HEK293 (cell line): ENCODE results near the gene RCOR1.
A peak's percentile ranks its signal among the peaks of the same experiment; 100 is the strongest.

Source experiments
- CTCF ChIA-PET: fragments of 350-600 bp; formaldehyde crosslinking; extraction: SDS; loops from one replicate; lab custom pipeline; 2021; ENCODE audit warnings: antibody characterized with exemption; lab: Yijun Ruan, JAX
- POLR2A ChIA-PET: fragments of 300-600 bp; formaldehyde crosslinking; extraction: SDS; loops from one replicate; lab custom pipeline; 2020; ENCODE audit warnings: antibody characterized with exemption, inconsistent platforms; lab: Yijun Ruan, JAX
- H3K27ac ChIP-seq: fragments of 200-500 bp; sonication (Bioruptor generic); 2 replicates; pipeline ENCODE4 v1.5.1; 2014; ENCODE audit warnings: low read depth, low read length, control low read depth, inconsistent platforms; ENCODE audit errors: extremely low read depth
- H3K36me3 ChIP-seq, 2 experiments: fragments of 200-500 bp in 1 of 2; sonication (Bioruptor generic) in 1 of 2; 1 replicate in 1 of 2; 2 replicates in 1 of 2; pipeline ENCODE4 v1.5.1; 2014 to 2017; ENCODE audit warnings: inconsistent platforms in 2 of 2, low read length in 2 of 2; ENCODE audit not compliant: control insufficient read depth in 2 of 2, insufficient read depth in 1 of 2
- H3K4me1 ChIP-seq: fragments of 200-500 bp; sonication (Bioruptor generic); 2 replicates; pipeline ENCODE4 v1.5.1; 2014; ENCODE audit warnings: mild to moderate bottlenecking, low read length, inconsistent platforms; ENCODE audit not compliant: control insufficient read depth, insufficient read depth
- H3K4me3 ChIP-seq: 2 replicates; pipeline ENCODE4 v1.5.1; 2011; ENCODE audit warnings: low read depth, mild to moderate bottlenecking, control low read depth, low read length, moderate library complexity
- H3K9me3 ChIP-seq: fragments of 200-500 bp; sonication (Bioruptor generic); 2 replicates; pipeline ENCODE4 v1.5.1; 2014; ENCODE audit warnings: low read depth, low read length, inconsistent platforms; ENCODE audit not compliant: control insufficient read depth, insufficient read depth
- BCL11B ChIP-seq: fragments of 450-650 bp; formaldehyde crosslinking; IDR thresholded peaks from 2 replicates; pipeline ENCODE4 v1.5.1; 2016; ENCODE audit warnings: low read depth, missing biosample characterization, missing genetic modification characterization
- GFI1B ChIP-seq: fragments of 450-650 bp; formaldehyde crosslinking; IDR thresholded peaks from 2 replicates; pipeline ENCODE4 v1.5.1; 2016; ENCODE audit warnings: missing biosample characterization, missing genetic modification characterization
- GLI2 ChIP-seq: fragments of 450-650 bp; formaldehyde crosslinking; IDR thresholded peaks from 2 replicates; pipeline ENCODE4; 2017; ENCODE audit warnings: missing biosample characterization, missing genetic modification characterization, low read depth, borderline replicate concordance
- HOXD13 ChIP-seq: sonication (generic); formaldehyde crosslinking; IDR thresholded peaks from 2 replicates; pipeline ENCODE4 v1.8.0; 2022; ENCODE audit warnings: missing genetic modification reagents, borderline replicate concordance
- MYNN ChIP-seq: fragments of 450-650 bp; formaldehyde crosslinking; IDR thresholded peaks from 2 replicates; pipeline ENCODE4 v1.5.1; 2016; ENCODE audit warnings: missing biosample characterization, missing genetic modification characterization, borderline replicate concordance
- OSR2 ChIP-seq: fragments of 450-650 bp; formaldehyde crosslinking; IDR thresholded peaks from 2 replicates; pipeline ENCODE4 v1.5.1; 2016; ENCODE audit warnings: missing biosample characterization, missing genetic modification characterization
- PRDM1 ChIP-seq: fragments of 450-650 bp; formaldehyde crosslinking; IDR thresholded peaks from 2 replicates; pipeline ENCODE4; 2016; ENCODE audit warnings: missing biosample characterization, missing genetic modification characterization
- YY2 ChIP-seq: fragments of 450-650 bp; formaldehyde crosslinking; IDR thresholded peaks from 2 replicates; pipeline ENCODE4 v1.5.1; 2016; ENCODE audit warnings: missing biosample characterization, missing genetic modification characterization
- ZBTB1 ChIP-seq: fragments of 450-650 bp; formaldehyde crosslinking; IDR thresholded peaks from 2 replicates; pipeline ENCODE4 v1.5.1; 2016; ENCODE audit warnings: missing biosample characterization, missing genetic modification characterization
- ZNF214 ChIP-seq: fragments of 450-650 bp; formaldehyde crosslinking; IDR thresholded peaks from 2 replicates; pipeline ENCODE4 v1.5.1; 2017; ENCODE audit warnings: missing biosample characterization, mild to moderate bottlenecking, missing genetic modification characterization, borderline replicate concordance
- ZNF221 ChIP-seq: fragments of 450-650 bp; formaldehyde crosslinking; IDR thresholded peaks from 2 replicates; pipeline ENCODE4 v1.5.1; 2017; ENCODE audit warnings: missing biosample characterization, missing genetic modification characterization, borderline replicate concordance
- ZNF335 ChIP-seq: fragments of 450-650 bp; formaldehyde crosslinking; conservative IDR thresholded peaks from 2 replicates; pipeline ENCODE4 v1.5.1; 2016; ENCODE audit warnings: missing biosample characterization, missing genetic modification characterization
- ZNF37A ChIP-seq: fragments of 450-650 bp; IDR thresholded peaks from 2 replicates; pipeline ENCODE4 v1.5.1; 2018; ENCODE audit warnings: missing biosample characterization, missing genetic modification characterization
- ZNF398 ChIP-seq: fragments of 450-650 bp; formaldehyde crosslinking; IDR thresholded peaks from 2 replicates; pipeline ENCODE4 v1.5.1; 2017; ENCODE audit warnings: missing biosample characterization, missing genetic modification characterization
- ZNF416 ChIP-seq: fragments of 450-650 bp; formaldehyde crosslinking; IDR thresholded peaks from 2 replicates; pipeline ENCODE4 v1.5.1; 2016; ENCODE audit warnings: missing biosample characterization, missing genetic modification characterization
- ZNF473 ChIP-seq: fragments of 450-650 bp; formaldehyde crosslinking; IDR thresholded peaks from 2 replicates; pipeline ENCODE4 v1.5.1; 2017; ENCODE audit warnings: missing biosample characterization, missing genetic modification characterization
- ZNF488 ChIP-seq: fragments of 450-650 bp; formaldehyde crosslinking; IDR thresholded peaks from 2 replicates; pipeline ENCODE4 v1.5.1; 2016; ENCODE audit warnings: missing biosample characterization, missing genetic modification characterization
- ZNF514 ChIP-seq: fragments of 450-650 bp; formaldehyde crosslinking; IDR thresholded peaks from 2 replicates; pipeline ENCODE4 v1.5.1; 2016; ENCODE audit warnings: missing biosample characterization, missing genetic modification characterization
- ZNF549 ChIP-seq: fragments of 450-650 bp; IDR thresholded peaks from 2 replicates; pipeline ENCODE4 v1.5.1; 2018; ENCODE audit warnings: missing biosample characterization, missing genetic modification characterization, mild to moderate bottlenecking, inconsistent platforms, moderate library complexity
- ZNF600 ChIP-seq: fragments of 450-650 bp; formaldehyde crosslinking; IDR thresholded peaks from 2 replicates; pipeline ENCODE4 v1.5.1; 2016; ENCODE audit warnings: missing biosample characterization, missing genetic modification characterization
- ZNF623 ChIP-seq: fragments of 450-650 bp; formaldehyde crosslinking; IDR thresholded peaks from 2 replicates; pipeline ENCODE4 v1.5.1; 2016; ENCODE audit warnings: missing biosample characterization, missing genetic modification characterization
- ZNF677 ChIP-seq: fragments of 450-650 bp; IDR thresholded peaks from 2 replicates; pipeline ENCODE4 v1.5.0; 2018; ENCODE audit warnings: missing biosample characterization, mild to moderate bottlenecking, missing genetic modification characterization, moderate library complexity
- ZNF843 ChIP-seq: fragments of 450-650 bp; formaldehyde crosslinking; IDR thresholded peaks from 2 replicates; pipeline ENCODE4 v1.5.1; 2016; ENCODE audit warnings: missing biosample characterization, missing genetic modification characterization
- ZSCAN4 ChIP-seq: fragments of 450-650 bp; formaldehyde crosslinking; IDR thresholded peaks from 2 replicates; pipeline ENCODE4 v1.5.1; 2017; ENCODE audit warnings: missing biosample characterization, missing genetic modification characterization
- ZXDB ChIP-seq: fragments of 450-650 bp; formaldehyde crosslinking; IDR thresholded peaks from 2 replicates; pipeline ENCODE4 v1.5.1; 2016; ENCODE audit warnings: missing biosample characterization, missing genetic modification characterization
- TF ChIP-seq, protein P1 (sequence below): fragments of 450-650 bp; formaldehyde crosslinking; IDR thresholded peaks from 2 replicates; pipeline ENCODE4 v1.5.1; 2016; ENCODE audit warnings: missing biosample characterization, missing genetic modification characterization
- TF ChIP-seq, protein P2 (sequence below): fragments of 450-650 bp; IDR thresholded peaks from 2 replicates; pipeline ENCODE4 v1.5.1; 2018; ENCODE audit warnings: missing biosample characterization, missing genetic modification characterization

The RCOR1 gene

DNA sequence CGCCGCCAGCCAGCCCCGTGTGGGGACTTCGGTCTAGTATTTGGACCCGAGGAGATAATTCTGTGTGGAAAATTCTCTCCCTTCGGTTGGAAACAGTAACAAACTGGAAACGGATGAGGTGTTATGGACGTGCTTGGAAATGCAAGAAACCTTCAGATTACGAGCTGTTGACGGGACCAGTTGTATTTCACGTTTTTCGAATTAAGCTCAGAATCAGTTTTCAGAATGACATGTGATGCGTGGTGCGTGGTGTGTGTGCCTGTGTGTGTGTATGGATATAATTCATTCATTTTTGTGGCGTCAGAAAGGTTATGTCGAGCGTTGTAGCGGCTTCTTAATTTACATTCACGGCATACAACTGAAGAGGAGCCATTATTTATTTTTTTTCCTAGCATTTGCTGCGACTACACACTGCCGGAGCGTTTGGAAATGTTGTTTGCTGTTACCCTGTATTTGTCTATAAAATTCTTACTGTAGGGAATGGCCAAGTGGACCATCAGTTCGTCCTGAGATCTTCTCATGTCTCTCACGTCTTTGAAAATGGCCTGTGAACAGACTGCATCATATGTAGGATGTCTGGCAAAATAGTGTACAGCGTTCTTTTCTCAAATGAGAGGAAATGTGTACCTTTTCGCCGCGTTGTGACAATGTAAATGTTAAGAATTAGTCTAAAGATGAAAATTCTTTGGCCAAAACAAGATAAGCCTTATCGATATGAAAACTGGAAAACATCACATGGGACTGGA lies 186.1 kb downstream of the RCOR1 start (continued):
- peak; percentile 82 for TF ChIP-seq ZSCAN4
- TF ChIP-seq, all 188 proteins: peak for 9

GRCh38 chr14:102779084-102779462 lies 186.6 kb downstream of the RCOR1 start:
- Histone ChIP-seq H3K4me1 (peaks cover 8% of the 10 kb centered on the region), H3K9me3 (no peaks in the 10 kb centered on the region), H3K4me3 (peak overlapping the region; percentile 69), H3K27ac (0 out of 2 replicates have a peak overlapping the region, but pooled peaks have one; percentile 21), H3K36me3 (no peaks in the 10 kb centered on the region; a peak in 1 of 3 replicates)
- no peak for TF ChIP-seq ZXDB (tag by site-specific recombination)
- TF ChIP-seq, protein P1, sequence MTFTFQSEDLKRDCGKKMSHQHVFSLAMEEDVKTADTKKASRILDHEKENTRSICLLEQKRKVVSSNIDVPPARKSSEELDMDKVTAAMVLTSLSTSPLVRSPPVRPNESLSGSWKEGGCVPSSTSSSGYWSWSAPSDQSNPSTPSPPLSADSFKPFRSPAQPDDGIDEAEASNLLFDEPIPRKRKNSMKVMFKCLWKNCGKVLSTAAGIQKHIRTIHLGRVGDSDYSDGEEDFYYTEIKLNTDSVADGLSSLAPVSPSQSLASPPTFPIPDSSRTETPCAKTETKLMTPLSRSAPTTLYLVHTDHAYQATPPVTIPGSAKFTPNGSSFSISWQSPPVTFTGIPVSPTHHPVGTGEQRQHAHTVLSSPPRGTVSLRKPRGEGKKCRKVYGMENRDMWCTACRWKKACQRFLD (tag by site-specific recombination) = no peak
- TF ChIP-seq ZNF335 = peak; percentile 88
- ChIA-PET POLR2A (no interaction called here), CTCF (no interaction called here)

DNA sequence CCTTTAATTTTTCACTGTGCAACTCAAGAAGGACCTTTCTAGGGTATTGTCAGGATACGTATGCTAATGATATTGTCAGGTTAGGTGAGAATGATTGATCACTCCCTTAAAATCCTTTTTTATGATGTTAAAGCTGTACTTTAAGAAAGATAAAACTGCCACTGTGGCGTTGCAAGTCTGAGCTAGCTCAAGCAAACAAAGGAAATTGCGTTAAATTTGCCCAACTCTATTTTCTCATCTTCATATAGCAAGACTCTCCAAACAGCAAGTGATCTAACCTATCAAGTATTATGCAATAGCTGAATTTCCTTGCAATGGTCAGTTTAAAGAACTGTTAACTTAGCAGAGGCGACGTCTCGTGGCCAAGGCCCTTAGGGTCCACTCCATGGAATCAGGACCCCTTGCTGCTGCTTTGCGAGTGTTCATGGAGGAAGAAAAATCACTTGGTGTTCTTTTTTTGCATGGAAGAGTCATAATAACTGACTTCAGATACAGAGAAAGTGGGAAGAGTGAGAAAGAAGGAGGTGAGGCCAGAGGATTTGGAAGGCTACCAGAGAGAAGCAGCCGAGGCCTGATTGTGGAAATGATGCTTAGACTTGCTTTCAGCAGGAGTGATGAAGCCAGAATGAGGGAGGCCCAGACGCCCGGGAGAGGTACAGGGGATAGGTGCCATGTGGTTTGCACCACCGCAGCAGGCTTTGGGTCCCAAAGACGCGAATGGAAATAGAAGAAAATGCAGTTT lies 187.3 kb downstream of the RCOR1 start:
- Histone ChIP-seq H3K4me1 (peaks cover 8% of the 10 kb centered on the region), H3K9me3 (no peaks in the 10 kb centered on the region), H3K4me3 (no peak overlapping the region), H3K27ac (peak overlapping the region; percentile 21; the same call in 1 of the 2 replicates), H3K36me3 (no peaks in the 10 kb centered on the region; a peak in 1 of 3 replicates)
- ChIA-PET POLR2A (no interaction called here), CTCF (no interaction called here)
- no peak for TF ChIP-seq ZNF549 (tag by site-specific recombination)
- TF ChIP-seq ZBTB1 (tag by site-specific recombination) = no peak
- 0 out of 2 replicates have a peak, but pooled peaks have one; percentile 16 for TF ChIP-seq OSR2 (tag by site-specific recombination)
- no peak for TF ChIP-seq ZNF600 (tag by site-specific recombination)
- TF ChIP-seq, protein P2, sequence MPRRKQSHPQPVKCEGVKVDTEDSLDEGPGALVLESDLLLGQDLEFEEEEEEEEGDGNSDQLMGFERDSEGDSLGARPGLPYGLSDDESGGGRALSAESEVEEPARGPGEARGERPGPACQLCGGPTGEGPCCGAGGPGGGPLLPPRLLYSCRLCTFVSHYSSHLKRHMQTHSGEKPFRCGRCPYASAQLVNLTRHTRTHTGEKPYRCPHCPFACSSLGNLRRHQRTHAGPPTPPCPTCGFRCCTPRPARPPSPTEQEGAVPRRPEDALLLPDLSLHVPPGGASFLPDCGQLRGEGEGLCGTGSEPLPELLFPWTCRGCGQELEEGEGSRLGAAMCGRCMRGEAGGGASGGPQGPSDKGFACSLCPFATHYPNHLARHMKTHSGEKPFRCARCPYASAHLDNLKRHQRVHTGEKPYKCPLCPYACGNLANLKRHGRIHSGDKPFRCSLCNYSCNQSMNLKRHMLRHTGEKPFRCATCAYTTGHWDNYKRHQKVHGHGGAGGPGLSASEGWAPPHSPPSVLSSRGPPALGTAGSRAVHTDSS (tag by site-specific recombination) = no peak
- no peak for TF ChIP-seq ZNF677 (tag by site-specific recombination)
- no peak for TF ChIP-seq ZNF488 (tag by site-specific recombination)
- no peak for TF ChIP-seq GFI1B (tag by site-specific recombination)
- TF ChIP-seq ZNF398 (tag by site-specific recombination) = no peak
- no peak for TF ChIP-seq ZNF623 (tag by site-specific recombination)
- TF ChIP-seq PRDM1 = peak; percentile 78
- TF ChIP-seq ZNF514 (tag by site-specific recombination) = no peak
- no peak for TF ChIP-seq BCL11B
- no peak for TF ChIP-seq ZNF221 (tag by site-specific recombination)
- no peak for TF ChIP-seq MYNN (tag by site-specific recombination)
- TF ChIP-seq HOXD13 (CRISPR knock-in tag) = no peak
- no peak for TF ChIP-seq ZNF473 (tag by site-specific recombination)
- TF ChIP-seq ZNF843 = no peak
- no peak for TF ChIP-seq YY2 (tag by site-specific recombination)
- no peak for TF ChIP-seq GLI2 (tag by site-specific recombination)
- TF ChIP-seq ZNF37A = no peak
- TF ChIP-seq ZNF214 (tag by site-specific recombination) = no peak
- TF ChIP-seq ZNF416 (tag by site-specific recombination) = no peak
